ENCODE results near the gene HSD17B14.
A peak's percentile ranks its signal among the peaks of the same experiment; 100 is the strongest.
"Not testable (repeated sequence)": the region's sequence is repeated elsewhere in the genome, so short reads cannot be mapped to it uniquely, and the experiment has no call there.

HSD17B14 gene

GRCh38 chr19:48796298-48797083 lies 39.8 kb downstream of the HSD17B14 start:
- DNase-seq (ENCODE audit: low spot score), result no peak

GRCh38 chr19:48795685-48796070 lies 40.6 kb downstream of the HSD17B14 start:
- no peak for DNase-seq (ENCODE audit: low spot score)

GRCh38 chr19:48795055-48795684 lies 41.1 kb downstream of the HSD17B14 start:
- DNase-seq (ENCODE audit: low spot score), result peak; percentile 94

GRCh38 chr19:48794291-48794690 lies 42.0 kb downstream of the HSD17B14 start:
- DNase-seq (ENCODE audit: low spot score), result no peak

GRCh38 chr19:48793271-48793670 lies 43.0 kb downstream of the HSD17B14 start:
- no peak for DNase-seq (ENCODE audit: low spot score)

- not testable (repeated sequence) for DNase-seq (ENCODE audit: low spot score)
These were observed 49.0 kb downstream of the HSD17B14 start for GRCh38 chr19:48787331-48787730.

GRCh38 chr19:48786422-48786821 lies 49.9 kb downstream of the HSD17B14 start:
- not testable (repeated sequence) for DNase-seq (ENCODE audit: low spot score)

GRCh38 chr19:48784527-48784926 lies 51.8 kb downstream of the HSD17B14 start:
- no peak for DNase-seq (ENCODE audit: low spot score)

- no peak for DNase-seq (ENCODE audit: low spot score)
These were observed 55.5 kb downstream of the HSD17B14 start for GRCh38 chr19:48780631-48781391.

- DNase-seq (ENCODE audit: low spot score), result no peak
These were observed 56.7 kb downstream of the HSD17B14 start for GRCh38 chr19:48779636-48780035.

GRCh38 chr19:48777720-48778119 lies 58.6 kb downstream of the HSD17B14 start:
- DNase-seq (ENCODE audit: low spot score), result no peak

GRCh38 chr19:48777139-48777538 lies 59.2 kb downstream of the HSD17B14 start:
- no peak for DNase-seq (ENCODE audit: low spot score)

GRCh38 chr19:48772503-48772953 lies 63.8 kb downstream of the HSD17B14 start:
- no peak for DNase-seq (ENCODE audit: low spot score)

- no peak for DNase-seq (ENCODE audit: low spot score)
These were observed 65.4 kb downstream of the HSD17B14 start for GRCh38 chr19:48770734-48771472.

GRCh38 chr19:48770266-48770665 lies 66.0 kb downstream of the HSD17B14 start:
- DNase-seq (ENCODE audit: low spot score), result no peak

GRCh38 chr19:48768994-48769713 lies 67.1 kb downstream of the HSD17B14 start:
- DNase-seq (ENCODE audit: low spot score), result no peak

- DNase-seq (ENCODE audit: low spot score), result not testable (repeated sequence)
These were observed 68.0 kb downstream of the HSD17B14 start for GRCh38 chr19:48768171-48768753.

GRCh38 chr19:48765816-48766215 lies 70.5 kb downstream of the HSD17B14 start:
- not testable (repeated sequence) for DNase-seq (ENCODE audit: low spot score)

Measured in putamen (tissue), 1 donor.